HepG2 (cell line): Measurements from ENCODE around the gene PIP4K2C. TPM values are rescaled to one million over a fixed set of nuclear protein-coding genes. Genes with fewer than 3 reads are reported as not detected.

Experiments
- DR1 ChIP-seq: sonication (generic); formaldehyde crosslinking; IDR thresholded peaks from 2 replicates; pipeline ENCODE4 v1.8.0; 2021; ENCODE audit warnings: mild to moderate bottlenecking, missing genetic modification reagents, inconsistent platforms
- ELF4 ChIP-seq: sonication (generic); formaldehyde crosslinking; IDR thresholded peaks from 2 replicates; pipeline ENCODE4 v1.5.0; 2020; ENCODE audit warnings: missing genetic modification reagents, mild to moderate bottlenecking, moderate library complexity, borderline replicate concordance
- HDAC2 ChIP-seq: sonication (generic); formaldehyde crosslinking; IDR thresholded peaks from 2 replicates; pipeline ENCODE4 v1.4.0; 2020; ENCODE audit warnings: missing genetic modification reagents
- MBD4 ChIP-seq: IDR thresholded peaks from 2 replicates; pipeline ENCODE4 v1.6.1; 2012; ENCODE audit warnings: low read length, inconsistent platforms, borderline replicate concordance
- MEIS2 ChIP-seq: sonication (generic); formaldehyde crosslinking; IDR thresholded peaks from 2 replicates; pipeline ENCODE4 v1.9.0; 2021; ENCODE audit warnings: mild to moderate bottlenecking, missing genetic modification reagents
- NR2F2 ChIP-seq: IDR thresholded peaks from 2 replicates; pipeline ENCODE4 v1.6.1; 2012; ENCODE audit warnings: low read depth, inconsistent platforms, borderline replicate concordance
- NR3C1 ChIP-seq: sonication (generic); formaldehyde crosslinking; IDR thresholded peaks from 2 replicates; pipeline ENCODE4 v1.4.0; 2020; ENCODE audit warnings: missing genetic modification reagents
- RARA ChIP-seq: IDR thresholded peaks from 2 replicates; pipeline ENCODE4 v1.6.1; 2016; ENCODE audit warnings: missing genetic modification reagents, missing compliant biosample characterization
- RELA ChIP-seq: sonication (generic); formaldehyde crosslinking; IDR thresholded peaks from 2 replicates; pipeline ENCODE4 v1.4.0; 2020; ENCODE audit warnings: missing genetic modification reagents
- RNF2 ChIP-seq: fragments of 450-650 bp; conservative IDR thresholded peaks from 2 replicates; pipeline ENCODE4 v1.6.1; 2016; ENCODE audit warnings: low read depth
- SKI ChIP-seq: fragments of 450-650 bp; IDR thresholded peaks from one replicate; pipeline ENCODE4 v1.6.1; 2018; ENCODE audit warnings: mild to moderate bottlenecking; ENCODE audit not compliant: partially characterized antibody
- SP140L ChIP-seq: sonication (generic); formaldehyde crosslinking; IDR thresholded peaks from 2 replicates; pipeline ENCODE4 v1.4.0; 2020; ENCODE audit warnings: missing genetic modification reagents, borderline replicate concordance
- ZBTB49 ChIP-seq: sonication (generic); formaldehyde crosslinking; IDR thresholded peaks from 2 replicates; pipeline ENCODE4 v1.4.0; 2020; ENCODE audit warnings: missing genetic modification reagents, borderline replicate concordance
- ZEB1 ChIP-seq: IDR thresholded peaks from 2 replicates; pipeline ENCODE4 v1.6.1; 2012; ENCODE audit warnings: mild to moderate bottlenecking, low read depth, inconsistent platforms; ENCODE audit not compliant: insufficient replicate concordance
- ZFP1 ChIP-seq: IDR thresholded peaks from 2 replicates; pipeline ENCODE4 v1.6.1; 2016
- ZIK1 ChIP-seq: sonication (generic); formaldehyde crosslinking; IDR thresholded peaks from 2 replicates; pipeline ENCODE4 v1.5.0; 2020; ENCODE audit warnings: mild to moderate bottlenecking, low read depth, missing genetic modification reagents, borderline replicate concordance
- ZNF17 ChIP-seq: sonication (generic); formaldehyde crosslinking; IDR thresholded peaks from 2 replicates; pipeline ENCODE4 v1.5.0; 2020; ENCODE audit warnings: mild to moderate bottlenecking, missing genetic modification reagents
- ZNF24 ChIP-seq: fragments of 450-650 bp; IDR thresholded peaks from 2 replicates; pipeline ENCODE4 v1.6.1; 2017; ENCODE audit warnings: antibody characterized with exemption, mild to moderate bottlenecking
- ZNF367 ChIP-seq: sonication (generic); formaldehyde crosslinking; IDR thresholded peaks from 2 replicates; pipeline ENCODE4 v1.4.0; 2020; ENCODE audit warnings: missing genetic modification reagents, borderline replicate concordance
- ZNF792 ChIP-seq: IDR thresholded peaks from 2 replicates; pipeline ENCODE4 v1.6.1; 2016
- ZNF891 ChIP-seq: sonication (generic); formaldehyde crosslinking; IDR thresholded peaks from 2 replicates; pipeline ENCODE4 v1.5.0; 2020; ENCODE audit warnings: mild to moderate bottlenecking, missing genetic modification reagents
- polyA plus RNA-seq, 8 experiments: library from polyadenylated mRNA; depleted of rRNA in 3 of 8; stranded (reverse) in 7 of 8; unstranded in 1 of 8; fragments of >200 nt; fragmentation: Illumina TruSeq in 4 of 8; extraction: Trizol in 4 of 8; gene quantifications; 2 replicates each; pipeline versions ENCODE4 v1.2.1 to v1.2.3, GENCODE V29; 2011 to 2016; ENCODE audit warnings: low read depth in 4 of 8, missing spikeins in 1 of 8, mixed read lengths in 1 of 8; ENCODE audit not compliant: insufficient read depth in 1 of 8
- total RNA-seq, 5 experiments: library from RNA; depleted of rRNA; stranded (reverse); fragments of >200 nt; fragmentation: Illumina TruSeq; extraction: Trizol; gene quantifications; 2 replicates each; pipeline ENCODE4 v1.2.3, GENCODE V29; 2016; ENCODE audit warnings: low read depth in 1 of 5
- TF ChIP-seq, protein P1 (sequence below): sonication (generic); formaldehyde crosslinking; IDR thresholded peaks from 2 replicates; pipeline ENCODE4 v1.5.1; 2020; ENCODE audit warnings: mild to moderate bottlenecking, missing genetic modification reagents, moderate library complexity
- TF ChIP-seq, protein P2 (sequence below): sonication (generic); formaldehyde crosslinking; IDR thresholded peaks from 2 replicates; pipeline ENCODE4 v1.8.1; 2022; ENCODE audit warnings: mild to moderate bottlenecking, missing genetic modification reagents

The PIP4K2C gene
- total and polyA plus RNA-seq, 2 of the 13 experiments (the other 11 are each of a cell fraction or from before 2014, with no cell fraction given), result 23.3 to 26.4 TPM

DNA sequence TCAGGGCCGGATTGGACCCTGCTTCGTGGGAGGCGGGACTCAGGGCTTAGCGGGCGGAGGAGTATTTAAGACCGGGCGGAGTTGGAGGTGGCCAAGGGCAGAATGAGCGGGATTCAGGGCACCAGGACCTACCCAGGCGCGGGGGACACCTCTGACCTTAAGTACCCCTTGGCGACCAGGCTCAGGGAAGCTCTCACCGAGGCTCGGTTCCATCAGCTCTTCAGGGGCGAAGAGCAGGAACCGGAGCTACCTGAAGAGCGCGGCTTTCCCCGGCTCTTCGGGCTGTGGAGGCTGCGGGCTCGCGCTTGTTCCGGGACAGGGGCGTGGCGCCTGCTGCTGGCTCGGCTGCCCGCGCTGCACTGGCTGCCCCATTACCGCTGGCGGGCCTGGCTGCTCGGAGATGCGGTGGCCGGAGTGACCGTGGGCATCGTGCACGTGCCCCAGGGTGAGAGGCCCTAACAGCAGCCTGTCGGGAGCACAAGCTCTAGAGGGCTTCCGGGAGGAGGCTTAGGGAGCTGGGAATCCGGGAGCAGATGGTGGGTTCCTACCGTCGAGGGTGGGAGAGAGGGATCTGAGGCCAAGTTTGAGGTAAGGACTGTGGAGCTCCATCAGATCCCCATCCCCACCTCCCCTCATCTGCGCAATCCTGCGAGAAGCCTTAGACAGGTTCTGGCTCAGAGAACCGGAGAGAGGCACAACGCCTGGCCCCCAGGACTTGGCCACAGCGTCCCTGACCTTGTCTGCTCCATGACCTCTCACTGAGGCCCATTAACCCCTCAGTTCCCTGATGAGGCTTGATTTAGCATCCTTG, 28.6 kb downstream of the PIP4K2C start (continued):
- TF ChIP-seq, protein P1, sequence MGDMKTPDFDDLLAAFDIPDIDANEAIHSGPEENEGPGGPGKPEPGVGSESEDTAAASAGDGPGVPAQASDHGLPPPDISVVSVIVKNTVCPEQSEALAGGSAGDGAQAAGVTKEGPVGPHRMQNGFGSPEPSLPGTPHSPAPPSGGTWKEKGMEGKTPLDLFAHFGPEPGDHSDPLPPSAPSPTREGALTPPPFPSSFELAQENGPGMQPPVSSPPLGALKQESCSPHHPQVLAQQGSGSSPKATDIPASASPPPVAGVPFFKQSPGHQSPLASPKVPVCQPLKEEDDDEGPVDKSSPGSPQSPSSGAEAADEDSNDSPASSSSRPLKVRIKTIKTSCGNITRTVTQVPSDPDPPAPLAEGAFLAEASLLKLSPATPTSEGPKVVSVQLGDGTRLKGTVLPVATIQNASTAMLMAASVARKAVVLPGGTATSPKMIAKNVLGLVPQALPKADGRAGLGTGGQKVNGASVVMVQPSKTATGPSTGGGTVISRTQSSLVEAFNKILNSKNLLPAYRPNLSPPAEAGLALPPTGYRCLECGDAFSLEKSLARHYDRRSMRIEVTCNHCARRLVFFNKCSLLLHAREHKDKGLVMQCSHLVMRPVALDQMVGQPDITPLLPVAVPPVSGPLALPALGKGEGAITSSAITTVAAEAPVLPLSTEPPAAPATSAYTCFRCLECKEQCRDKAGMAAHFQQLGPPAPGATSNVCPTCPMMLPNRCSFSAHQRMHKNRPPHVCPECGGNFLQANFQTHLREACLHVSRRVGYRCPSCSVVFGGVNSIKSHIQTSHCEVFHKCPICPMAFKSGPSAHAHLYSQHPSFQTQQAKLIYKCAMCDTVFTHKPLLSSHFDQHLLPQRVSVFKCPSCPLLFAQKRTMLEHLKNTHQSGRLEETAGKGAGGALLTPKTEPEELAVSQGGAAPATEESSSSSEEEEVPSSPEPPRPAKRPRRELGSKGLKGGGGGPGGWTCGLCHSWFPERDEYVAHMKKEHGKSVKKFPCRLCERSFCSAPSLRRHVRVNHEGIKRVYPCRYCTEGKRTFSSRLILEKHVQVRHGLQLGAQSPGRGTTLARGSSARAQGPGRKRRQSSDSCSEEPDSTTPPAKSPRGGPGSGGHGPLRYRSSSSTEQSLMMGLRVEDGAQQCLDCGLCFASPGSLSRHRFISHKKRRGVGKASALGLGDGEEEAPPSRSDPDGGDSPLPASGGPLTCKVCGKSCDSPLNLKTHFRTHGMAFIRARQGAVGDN (CRISPR knock-in tag), result peak; percentile 90
- TF ChIP-seq, protein P2, sequence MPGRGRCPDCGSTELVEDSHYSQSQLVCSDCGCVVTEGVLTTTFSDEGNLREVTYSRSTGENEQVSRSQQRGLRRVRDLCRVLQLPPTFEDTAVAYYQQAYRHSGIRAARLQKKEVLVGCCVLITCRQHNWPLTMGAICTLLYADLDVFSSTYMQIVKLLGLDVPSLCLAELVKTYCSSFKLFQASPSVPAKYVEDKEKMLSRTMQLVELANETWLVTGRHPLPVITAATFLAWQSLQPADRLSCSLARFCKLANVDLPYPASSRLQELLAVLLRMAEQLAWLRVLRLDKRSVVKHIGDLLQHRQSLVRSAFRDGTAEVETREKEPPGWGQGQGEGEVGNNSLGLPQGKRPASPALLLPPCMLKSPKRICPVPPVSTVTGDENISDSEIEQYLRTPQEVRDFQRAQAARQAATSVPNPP (CRISPR knock-in tag), result no peak
- TF ChIP-seq NR2F2, result no peak
- TF ChIP-seq ZBTB49 (CRISPR knock-in tag), result no peak
- TF ChIP-seq ZIK1 (CRISPR knock-in tag), result no peak
- no peak for TF ChIP-seq RNF2
- TF ChIP-seq ZNF24, result no peak
- no peak for TF ChIP-seq ZNF17 (CRISPR knock-in tag)
- no peak for TF ChIP-seq MEIS2 (CRISPR knock-in tag)
- TF ChIP-seq ELF4 (CRISPR knock-in tag), result no peak
- no peak for TF ChIP-seq ZEB1
- no peak for TF ChIP-seq RELA (CRISPR knock-in tag)
- no peak for TF ChIP-seq MBD4
- no peak for TF ChIP-seq HDAC2 (CRISPR knock-in tag)
- TF ChIP-seq ZFP1 (CRISPR knock-in tag), result no peak
- 0 out of 2 replicates have a peak, but pooled peaks have one; percentile 32 for TF ChIP-seq ZNF891 (CRISPR knock-in tag)
- no peak for TF ChIP-seq NR3C1 (CRISPR knock-in tag)
- no peak for TF ChIP-seq ZNF792 (CRISPR knock-in tag)
- no peak for TF ChIP-seq ZNF367 (CRISPR knock-in tag)
- TF ChIP-seq RARA (CRISPR knock-in tag), result no peak
- no peak for TF ChIP-seq SKI
- no peak for TF ChIP-seq DR1 (CRISPR knock-in tag)
- no peak for TF ChIP-seq SP140L (CRISPR knock-in tag)
